OCI-LY1 (cell line): Measurements from ENCODE around the gene GRAMD1B.

Experiments
- H2AFZ ChIP-seq: fragments of 200-600 bp; sonication (generic), shearing (Covaris generic); 2 replicates; pipeline ENCODE4 v1.6.0; 2014; ENCODE audit warnings: antibody characterized with exemption, mild to moderate bottlenecking, low read length
- H3F3A ChIP-seq: fragments of 200-600 bp; sonication (generic), shearing (Covaris generic); 2 replicates; pipeline ENCODE4 v1.6.0; 2014; ENCODE audit warnings: mild to moderate bottlenecking, antibody characterized with exemption, low read length, moderate library complexity; ENCODE audit not compliant: insufficient read depth
- H3K27ac ChIP-seq: fragments of 200-600 bp; sonication (generic); 2 replicates; pipeline ENCODE4 v1.5.1; 2014; ENCODE audit warnings: low read length, mixed run types, mild to moderate bottlenecking, low read depth; ENCODE audit not compliant: poor library complexity, severe bottlenecking
- H3K27me3 ChIP-seq: fragments of 200-600 bp; sonication (generic); 2 replicates; pipeline ENCODE4 v1.6.0; 2014; ENCODE audit warnings: antibody characterized with exemption, mild to moderate bottlenecking, low read length, moderate library complexity; ENCODE audit not compliant: insufficient read depth
- H3K36me3 ChIP-seq: fragments of 200-600 bp; sonication (generic); 2 replicates; pipeline ENCODE4 v1.6.1; 2014; ENCODE audit warnings: mild to moderate bottlenecking, antibody characterized with exemption, low read length, moderate library complexity, mixed read lengths; ENCODE audit not compliant: insufficient read depth
- H3K4me1 ChIP-seq: fragments of 200-600 bp; sonication (generic); 2 replicates; pipeline ENCODE4 v1.5.1; 2014; ENCODE audit warnings: mild to moderate bottlenecking, low read length, moderate library complexity; ENCODE audit not compliant: insufficient read depth, severe bottlenecking
- H3K4me2 ChIP-seq: fragments of 200-600 bp; sonication (generic), shearing (Covaris generic); 2 replicates; pipeline ENCODE4 v1.6.1; 2014; ENCODE audit warnings: low read length
- H3K4me3 ChIP-seq: fragments of 200-600 bp; sonication (generic); 2 replicates; pipeline ENCODE4 v1.5.1; 2014; ENCODE audit warnings: low read length, low read depth, mild to moderate bottlenecking, mixed read lengths; ENCODE audit not compliant: poor library complexity, severe bottlenecking
- H3K79me2 ChIP-seq: fragments of 200-600 bp; shearing (Covaris generic); 2 replicates; pipeline ENCODE4 v1.6.1; 2016; ENCODE audit warnings: mixed run types, low read length, mixed read lengths; ENCODE audit not compliant: insufficient read depth
- H3K9ac ChIP-seq: fragments of 200-600 bp; sonication (generic), shearing (Covaris generic); 2 replicates; pipeline ENCODE4 v1.6.1; 2014; ENCODE audit warnings: mild to moderate bottlenecking, low read length, mixed read lengths
- H3K9me2 ChIP-seq: fragments of 200-600 bp; sonication (generic), shearing (Covaris generic); 2 replicates; pipeline ENCODE4 v1.6.1; 2014; ENCODE audit warnings: low read depth, mild to moderate bottlenecking, low read length, mixed read lengths
- H3K9me3 ChIP-seq: fragments of 200-600 bp; shearing (Covaris generic); 2 replicates; pipeline ENCODE4 v1.6.1; 2014; ENCODE audit warnings: low read length, mixed read lengths
- H4K20me1 ChIP-seq: fragments of 200-600 bp; sonication (generic), shearing (Covaris generic); 2 replicates; pipeline ENCODE4 v1.6.0; 2016; ENCODE audit warnings: mild to moderate bottlenecking, low read length; ENCODE audit not compliant: insufficient read depth
- EZH2 ChIP-seq: fragments of 200-600 bp; sonication (generic), shearing (Covaris generic); IDR thresholded peaks from 2 replicates; pipeline ENCODE4 v1.8.0; 2017; ENCODE audit warnings: borderline replicate concordance, mixed run types, mild to moderate bottlenecking, antibody characterized with exemption, low read length, moderate library complexity, mixed read lengths
- TF ChIP-seq, protein P1 (sequence below): fragments of 200-600 bp; sonication (generic), shearing (Covaris generic); IDR thresholded peaks from 2 replicates; pipeline ENCODE4 v1.5.1; 2017; ENCODE audit warnings: mild to moderate bottlenecking, antibody characterized with exemption, low read length, moderate library complexity, mixed read lengths

The GRAMD1B gene

DNA sequence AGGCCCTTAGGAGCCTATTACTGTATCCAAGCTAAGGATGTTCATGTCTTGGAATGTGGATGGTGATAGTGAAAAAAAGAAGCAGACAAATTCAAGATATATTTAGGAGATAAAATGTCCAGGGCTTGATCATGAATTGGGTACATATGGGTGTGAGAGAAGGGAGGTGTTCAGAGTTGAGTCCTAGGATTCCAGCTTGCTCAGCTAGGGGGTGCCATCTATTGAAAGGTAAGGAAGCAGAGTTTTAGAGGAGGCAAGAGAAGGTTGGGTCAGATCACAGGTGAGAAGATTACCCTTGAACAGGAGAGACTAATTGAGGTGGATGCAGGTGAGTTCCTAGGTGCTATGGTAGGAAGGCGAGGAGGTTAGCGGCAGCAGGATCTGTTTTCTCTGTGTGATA, 60.5 kb downstream of the GRAMD1B start:
- Histone ChIP-seq H3K4me3 (no peak overlapping the region), H3K79me2 (no peaks in the 10 kb centered on the region), H3K9ac (no peak overlapping the region), H3K4me2 (no peak overlapping the region), H3K27ac (no peak overlapping the region), H4K20me1 (no peaks in the 10 kb centered on the region), H2AFZ (no peak overlapping the region), H3K27me3 (no peaks in the 10 kb centered on the region), H3K9me3 (no peaks in the 10 kb centered on the region), H3K9me2 (no peaks in the 10 kb centered on the region), H3F3A (no peaks in the 10 kb centered on the region), H3K4me1 (no peaks in the 10 kb centered on the region), H3K36me3 (no peaks in the 10 kb centered on the region)
- TF ChIP-seq, protein P1, sequence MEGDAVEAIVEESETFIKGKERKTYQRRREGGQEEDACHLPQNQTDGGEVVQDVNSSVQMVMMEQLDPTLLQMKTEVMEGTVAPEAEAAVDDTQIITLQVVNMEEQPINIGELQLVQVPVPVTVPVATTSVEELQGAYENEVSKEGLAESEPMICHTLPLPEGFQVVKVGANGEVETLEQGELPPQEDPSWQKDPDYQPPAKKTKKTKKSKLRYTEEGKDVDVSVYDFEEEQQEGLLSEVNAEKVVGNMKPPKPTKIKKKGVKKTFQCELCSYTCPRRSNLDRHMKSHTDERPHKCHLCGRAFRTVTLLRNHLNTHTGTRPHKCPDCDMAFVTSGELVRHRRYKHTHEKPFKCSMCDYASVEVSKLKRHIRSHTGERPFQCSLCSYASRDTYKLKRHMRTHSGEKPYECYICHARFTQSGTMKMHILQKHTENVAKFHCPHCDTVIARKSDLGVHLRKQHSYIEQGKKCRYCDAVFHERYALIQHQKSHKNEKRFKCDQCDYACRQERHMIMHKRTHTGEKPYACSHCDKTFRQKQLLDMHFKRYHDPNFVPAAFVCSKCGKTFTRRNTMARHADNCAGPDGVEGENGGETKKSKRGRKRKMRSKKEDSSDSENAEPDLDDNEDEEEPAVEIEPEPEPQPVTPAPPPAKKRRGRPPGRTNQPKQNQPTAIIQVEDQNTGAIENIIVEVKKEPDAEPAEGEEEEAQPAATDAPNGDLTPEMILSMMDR: no peak
- no peak for TF ChIP-seq EZH2

DNA sequence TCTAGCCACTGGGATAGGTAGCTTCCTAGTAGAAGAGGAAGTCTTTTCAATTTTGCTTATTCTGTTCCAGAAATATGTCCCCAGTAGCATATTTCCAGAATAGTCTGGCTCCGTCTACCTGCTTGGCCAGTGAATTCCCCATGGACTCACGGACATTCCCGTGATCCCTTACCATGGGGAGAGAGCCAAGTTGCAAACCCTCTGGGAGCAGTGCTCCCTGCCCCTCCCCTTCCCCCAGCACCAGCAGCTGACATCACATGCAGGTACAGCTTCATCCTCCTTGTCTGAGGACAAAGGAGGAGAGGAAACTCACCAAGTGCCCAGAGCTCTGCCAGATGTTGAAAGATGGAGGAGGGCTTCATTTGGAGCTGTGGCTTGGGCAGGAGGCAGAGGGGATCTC, 61.2 kb downstream of the GRAMD1B start:
- no peaks in the 10 kb centered on the region for H3K79me2 ChIP-seq
- no peaks in the 10 kb centered on the region for H4K20me1 ChIP-seq

DNA sequence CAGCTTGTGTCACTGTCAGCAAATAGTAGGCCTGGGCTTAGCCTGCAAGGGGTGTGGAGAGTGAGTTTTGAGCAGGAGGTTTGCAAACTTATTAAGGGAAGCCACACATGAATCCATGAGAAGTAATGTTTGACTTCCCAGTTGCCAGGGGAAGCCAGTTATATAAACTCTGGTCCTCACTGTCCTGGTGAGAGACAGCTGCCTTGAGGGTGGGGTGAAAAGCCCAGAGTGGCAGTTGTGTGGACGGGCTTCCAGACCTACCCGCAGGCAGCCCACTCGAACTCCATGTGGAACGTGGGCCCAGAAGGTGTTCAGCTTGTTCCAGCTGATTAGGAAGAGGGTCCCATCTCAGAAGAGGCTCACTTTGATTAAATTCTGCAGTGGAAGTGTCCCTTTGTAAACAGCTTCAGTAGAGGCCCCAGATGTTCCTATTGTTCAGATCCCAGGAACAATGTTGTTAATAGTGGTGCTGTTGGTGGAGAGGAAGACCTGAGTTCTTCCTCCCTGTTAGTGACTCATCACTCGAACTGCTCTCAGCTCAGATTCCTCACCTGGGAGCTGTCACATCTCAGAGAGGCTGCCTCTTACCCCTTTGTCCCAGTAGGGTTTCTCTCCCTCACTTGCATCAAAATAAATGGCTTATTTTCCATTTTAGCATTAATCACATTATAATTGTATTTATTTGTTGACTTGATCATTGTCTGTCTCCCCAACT, 63.4 kb downstream of the GRAMD1B start:
- TF ChIP-seq, protein P1: no peak
- no peak for TF ChIP-seq EZH2
- Histone ChIP-seq H3K27ac (no peak overlapping the region), H3K9me3 (no peaks in the 10 kb centered on the region), H3K4me3 (no peak overlapping the region), H4K20me1 (no peaks in the 10 kb centered on the region), H3K9me2 (no peaks in the 10 kb centered on the region), H3F3A (no peaks in the 10 kb centered on the region), H2AFZ (no peak overlapping the region), H3K27me3 (no peaks in the 10 kb centered on the region), H3K36me3 (no peaks in the 10 kb centered on the region), H3K4me1 (no peaks in the 10 kb centered on the region), H3K79me2 (no peaks in the 10 kb centered on the region), H3K4me2 (no peak overlapping the region), H3K9ac (no peak overlapping the region)

More for the DNA sequence above, 61.2 kb downstream of the GRAMD1B start:
- Histone ChIP-seq H3K9me3 (no peaks in the 10 kb centered on the region), H2AFZ (no peak overlapping the region), H3K4me1 (no peaks in the 10 kb centered on the region), H3K4me3 (no peak overlapping the region), H3K36me3 (no peaks in the 10 kb centered on the region), H3K4me2 (no peak overlapping the region), H3K9ac (no peak overlapping the region), H3K27ac (no peak overlapping the region), H3K27me3 (no peaks in the 10 kb centered on the region), H3K9me2 (no peaks in the 10 kb centered on the region), H3F3A (no peaks in the 10 kb centered on the region)
- TF ChIP-seq, protein P1: no peak
- TF ChIP-seq EZH2: no peak
